Endometrial microvascular endothelial cells (primary cell): Measurements from ENCODE around the gene WDR36. TPM values are rescaled to one million over a fixed set of nuclear protein-coding genes. Genes with fewer than 3 reads are reported as not detected.

Experiments used
- in situ Hi-C: cut with HindIII; loops from 2 replicates; pipeline ENCODE4 v1.10.0; 2017; ENCODE audit warnings: low sequenced_read_pairs, low pct_unique_long_range_greater_than_20kb; ENCODE audit errors: inconsistent ontology term
- total RNA-seq: library from RNA; depleted of rRNA; stranded (reverse); fragments of >200 nt; gene quantifications from one replicate; pipeline ENCODE4 v1.2.3, GENCODE V29; 2015; ENCODE audit errors: inconsistent ontology term

The WDR36 gene
- total RNA-seq, 1 donor from 2014 or later, result 43.3 TPM

DNA sequence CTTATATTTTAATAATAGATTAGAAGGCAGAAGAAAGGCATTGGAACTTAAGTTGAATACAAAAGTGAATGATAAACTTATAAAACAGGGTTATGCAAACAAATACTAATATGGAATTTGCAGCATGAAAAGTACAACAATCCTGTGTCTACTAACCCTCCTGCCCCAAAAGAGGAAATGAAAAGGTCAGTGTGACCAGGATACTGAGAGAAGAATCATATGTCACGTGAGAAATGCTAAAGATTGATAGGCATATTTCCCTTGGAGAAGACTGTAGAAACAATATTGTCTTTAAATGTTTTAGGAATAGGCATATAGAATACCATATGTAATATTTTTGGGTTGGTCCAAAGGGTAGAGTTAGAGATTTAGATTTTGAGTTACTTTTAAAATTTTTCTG lies 3.8 kb downstream of the WDR36 start:
- in situ Hi-C loops, result no loop called here

DNA sequence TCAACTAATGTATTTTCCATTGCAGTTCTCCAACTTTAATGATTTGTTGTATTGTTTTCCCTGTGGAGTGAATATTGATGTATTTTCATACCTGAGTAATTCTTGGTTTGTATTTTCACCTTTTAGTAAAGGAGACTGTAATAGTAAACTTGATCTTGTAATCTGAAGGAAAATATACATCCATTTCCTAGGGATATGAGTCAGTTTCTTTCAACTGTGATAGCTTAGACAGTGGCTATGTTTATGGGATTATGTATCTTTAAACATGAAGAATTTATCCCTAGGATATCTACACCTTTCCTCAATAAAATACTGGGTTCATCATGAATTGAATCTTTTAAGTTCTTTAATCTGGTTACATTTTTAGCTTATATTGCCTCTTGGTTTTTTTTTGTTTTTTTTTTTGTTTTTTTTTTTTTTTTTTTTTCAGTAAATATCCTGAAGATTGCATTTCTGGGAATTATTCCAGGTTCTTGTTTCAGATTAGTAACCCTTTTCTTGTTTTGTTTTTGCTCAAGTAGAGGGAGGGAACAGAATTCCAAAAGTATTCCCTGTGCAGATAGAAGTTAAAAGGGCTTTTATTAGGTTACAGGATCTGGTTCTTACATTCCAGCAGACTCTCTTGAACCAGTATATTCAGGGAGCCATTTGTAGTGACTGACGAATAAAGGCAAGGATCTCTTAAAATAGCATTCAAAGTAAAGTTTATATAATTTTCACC lies 7.1 kb downstream of the WDR36 start:
- in situ Hi-C loops, result no loop called here

DNA sequence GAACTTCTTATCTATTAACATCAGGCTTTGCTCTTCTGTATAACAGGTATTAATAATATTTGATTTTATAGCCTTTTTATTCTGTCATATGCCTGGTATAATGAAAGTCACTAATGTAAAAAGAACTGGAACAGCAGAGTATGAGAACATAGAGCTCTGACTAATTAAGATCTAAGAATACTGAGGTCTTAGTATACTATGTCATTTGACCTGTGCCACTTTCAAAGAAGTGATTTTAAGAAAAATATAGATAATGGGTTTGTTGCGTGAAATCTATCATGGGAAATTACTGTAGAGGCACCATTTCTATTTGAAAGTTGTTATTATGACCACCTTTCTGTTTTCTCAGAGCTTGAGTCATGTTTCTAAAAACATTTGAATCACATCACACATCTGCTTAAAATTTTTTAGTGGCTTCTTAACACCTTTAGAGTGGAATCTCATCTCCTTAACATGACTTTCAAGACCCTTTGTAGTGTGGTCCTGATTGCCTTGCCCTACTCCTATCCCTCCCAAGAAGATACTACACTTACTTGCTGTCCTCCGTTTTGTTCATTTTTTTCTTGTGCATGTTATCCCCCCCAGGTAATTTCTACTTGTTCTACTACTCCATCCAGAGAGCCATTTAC lies 14.3 kb downstream of the WDR36 start:
- in situ Hi-C loops, result no loop called here

DNA sequence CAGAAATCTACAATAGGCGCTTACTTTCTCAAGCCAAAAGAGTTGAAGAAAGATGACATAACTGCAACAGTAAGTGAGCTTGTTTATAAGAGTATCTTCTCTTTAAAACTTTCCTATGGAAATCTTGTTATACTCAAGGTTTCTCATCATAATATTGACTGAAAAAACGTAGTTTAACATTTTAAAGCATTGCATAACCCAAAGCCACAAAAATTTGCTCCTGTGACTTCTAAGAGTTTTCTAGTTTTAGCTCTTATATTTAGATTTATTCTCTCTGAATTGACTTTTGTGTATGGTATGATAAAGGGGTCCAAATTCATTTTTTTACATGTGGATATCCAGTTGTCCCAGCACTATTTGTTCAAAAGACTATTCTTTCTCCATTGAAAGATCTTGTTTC lies 15.2 kb downstream of the WDR36 start:
- in situ Hi-C loops, result no loop called here

DNA sequence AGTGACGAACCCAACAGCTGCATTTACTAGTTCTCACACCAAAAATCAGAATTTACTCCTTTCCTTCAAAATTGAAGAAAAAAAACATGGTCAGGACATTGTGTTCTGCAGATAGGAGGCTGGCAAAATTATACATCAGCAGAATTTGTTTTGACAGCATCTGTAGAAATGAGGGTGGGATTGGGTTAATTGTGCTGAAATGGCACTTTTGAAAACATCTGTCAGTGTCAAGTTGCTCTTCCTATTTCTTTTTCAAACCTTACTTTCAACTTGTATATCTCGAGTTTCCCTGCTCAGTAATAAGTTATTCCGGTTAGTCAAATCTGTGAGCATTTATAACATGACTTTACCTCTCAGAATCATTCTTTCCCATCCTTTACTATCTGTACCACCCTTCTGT lies 19.8 kb downstream of the WDR36 start:
- in situ Hi-C loops, result no loop called here

DNA sequence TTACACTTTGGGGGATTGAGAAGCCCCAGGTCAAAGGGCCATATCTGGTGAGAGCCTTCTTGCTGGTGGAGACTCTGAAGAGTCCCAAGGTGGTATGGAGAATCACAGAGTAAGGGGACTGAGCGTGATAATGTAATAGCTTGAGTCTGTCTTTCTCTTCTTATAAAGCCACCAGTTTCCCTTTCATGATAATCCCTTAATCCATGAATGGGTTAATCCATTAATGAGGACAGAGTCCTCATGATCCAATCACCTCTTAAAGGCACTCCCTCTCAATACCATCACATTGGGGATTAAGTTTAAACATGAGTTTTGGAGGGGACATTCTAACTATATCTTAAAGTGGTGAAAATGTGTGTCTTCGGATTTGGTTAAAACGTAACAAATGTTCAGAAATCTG lies 21.5 kb downstream of the WDR36 start:
- in situ Hi-C loops, result no loop called here

DNA sequence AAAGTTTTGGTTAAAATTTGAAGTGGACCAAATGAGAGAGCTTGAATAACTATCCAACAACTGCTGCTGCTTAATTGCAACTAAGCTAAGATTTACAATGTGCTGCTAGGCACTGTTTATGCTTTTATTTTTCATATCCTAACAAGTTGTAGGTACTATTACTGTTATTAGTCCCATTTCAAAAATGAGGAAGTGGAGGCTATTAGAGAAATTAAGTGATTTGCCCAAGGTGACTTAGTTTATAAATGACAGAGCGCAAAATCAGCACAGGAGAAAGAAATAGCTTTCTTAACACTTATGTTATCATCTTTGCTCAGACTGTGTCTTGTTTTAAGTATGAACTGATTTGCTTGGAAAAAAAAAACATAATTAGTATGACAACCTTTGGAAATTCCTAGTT lies 23.1 kb downstream of the WDR36 start:
- in situ Hi-C loops, result no loop called here

DNA sequence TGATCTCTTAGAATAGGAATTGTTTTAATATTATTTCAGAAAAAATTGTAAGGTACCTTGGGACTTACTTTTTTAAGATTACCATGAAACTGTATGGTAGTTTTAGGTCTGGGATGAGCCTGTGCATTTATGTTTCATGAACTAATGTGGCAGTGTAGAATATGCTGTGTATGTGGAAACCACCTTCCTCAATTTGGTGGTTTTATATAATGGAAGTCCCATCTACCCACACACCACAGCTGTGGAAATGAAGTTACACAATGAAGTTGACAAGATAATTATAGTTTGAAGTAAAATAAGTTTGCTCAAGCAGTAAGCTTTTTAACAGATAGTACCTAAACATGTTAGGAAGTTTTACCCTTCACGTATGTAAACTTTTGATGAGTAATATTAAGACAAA lies 24.4 kb downstream of the WDR36 start:
- in situ Hi-C loops, result no loop called here

DNA sequence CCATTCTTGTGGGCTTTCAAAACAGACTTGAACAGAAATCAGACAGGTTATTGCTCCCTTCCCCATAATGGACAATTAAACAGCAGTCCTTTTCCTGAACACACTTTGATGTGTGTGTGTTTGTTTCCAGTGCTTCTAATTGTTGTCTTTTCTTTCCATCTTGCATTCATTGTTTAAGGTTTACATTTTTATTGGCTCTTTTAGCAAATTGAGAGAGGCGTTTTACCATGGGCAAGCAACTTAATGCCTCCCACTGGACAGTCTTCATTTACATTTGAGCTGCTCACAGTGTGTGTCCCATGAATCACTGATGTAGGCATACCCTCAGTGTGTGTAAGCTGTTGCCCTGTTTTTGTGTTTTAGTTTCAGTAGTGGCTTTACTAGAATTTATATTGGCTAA lies 25.0 kb downstream of the WDR36 start:
- in situ Hi-C loops, result no loop called here

DNA sequence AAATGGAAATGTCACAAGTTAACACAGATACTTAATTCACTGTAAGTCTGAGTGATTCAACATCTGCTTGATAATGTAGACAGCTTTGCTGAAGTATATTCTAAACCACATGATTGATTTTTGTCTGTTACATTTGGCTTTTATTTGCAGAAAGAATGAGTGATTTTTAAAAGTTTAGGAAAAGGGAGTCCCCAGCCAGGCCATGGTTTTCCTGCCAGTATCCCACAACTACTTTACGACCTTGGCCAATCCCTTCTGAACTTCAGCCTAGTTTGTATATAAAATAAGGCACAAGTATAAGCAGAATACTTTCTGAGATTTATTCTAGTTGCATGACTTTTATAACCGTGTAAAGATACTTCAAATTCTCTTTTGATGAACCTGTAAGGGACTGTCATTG lies 27.1 kb downstream of the WDR36 start:
- in situ Hi-C loops, result no loop called here

DNA sequence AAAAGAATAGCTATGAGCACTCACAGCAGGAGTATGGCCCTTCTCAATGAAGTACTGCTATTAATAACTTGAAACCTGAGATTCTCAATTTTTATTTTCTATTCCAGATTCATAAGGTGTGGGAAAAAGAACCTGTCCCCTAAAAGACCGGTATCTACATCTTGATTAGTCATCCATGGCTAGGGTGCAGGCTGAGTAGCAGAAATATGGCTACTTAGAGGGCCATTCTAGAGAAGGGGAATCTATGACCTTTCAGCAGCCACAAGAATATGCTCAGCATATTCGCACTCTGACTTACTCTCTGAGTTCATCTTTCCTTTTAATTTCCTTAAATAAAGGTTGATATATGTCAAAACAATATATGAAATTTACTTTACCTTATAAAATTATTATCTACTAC lies 27.7 kb downstream of the WDR36 start:
- in situ Hi-C loops, result no loop called here

DNA sequence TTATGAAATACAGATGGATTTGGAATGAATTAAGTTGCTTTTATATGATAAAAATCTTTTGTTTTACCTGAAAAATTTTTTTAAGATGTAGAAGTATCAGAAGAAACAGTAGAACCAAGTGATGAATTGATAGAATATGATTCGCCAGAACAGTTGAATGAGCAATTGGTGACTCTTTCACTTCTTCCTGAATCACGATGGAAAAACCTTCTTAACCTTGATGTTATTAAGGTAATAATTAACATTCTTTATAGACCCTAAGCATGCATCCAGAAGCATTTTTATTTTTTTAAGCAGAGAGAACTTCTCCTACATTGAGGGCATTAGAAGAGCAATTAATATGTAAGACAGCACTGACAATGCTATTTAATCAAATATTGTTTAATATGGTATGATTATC lies 28.8 kb downstream of the WDR36 start:
- in situ Hi-C loops, result no loop called here

DNA sequence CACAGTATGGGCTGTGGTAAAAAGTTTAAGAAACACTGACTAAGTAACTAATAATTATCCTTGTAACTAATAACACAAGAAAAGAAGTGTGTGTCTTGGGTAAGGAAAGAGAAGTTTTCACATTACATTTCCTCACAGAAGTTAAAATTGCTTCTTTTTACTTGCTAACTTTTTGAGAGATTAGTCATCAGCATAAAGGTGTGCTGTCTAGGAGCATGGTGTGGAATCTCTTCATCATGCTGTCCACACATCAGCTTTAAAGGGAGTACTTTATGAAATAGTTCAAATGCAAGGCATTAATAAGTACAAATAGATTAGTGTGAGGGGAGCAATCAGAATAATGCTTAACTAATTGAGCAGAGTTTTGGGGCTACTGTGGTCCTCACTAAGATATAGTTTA lies 29.8 kb downstream of the WDR36 start:
- in situ Hi-C loops, result no loop called here

DNA sequence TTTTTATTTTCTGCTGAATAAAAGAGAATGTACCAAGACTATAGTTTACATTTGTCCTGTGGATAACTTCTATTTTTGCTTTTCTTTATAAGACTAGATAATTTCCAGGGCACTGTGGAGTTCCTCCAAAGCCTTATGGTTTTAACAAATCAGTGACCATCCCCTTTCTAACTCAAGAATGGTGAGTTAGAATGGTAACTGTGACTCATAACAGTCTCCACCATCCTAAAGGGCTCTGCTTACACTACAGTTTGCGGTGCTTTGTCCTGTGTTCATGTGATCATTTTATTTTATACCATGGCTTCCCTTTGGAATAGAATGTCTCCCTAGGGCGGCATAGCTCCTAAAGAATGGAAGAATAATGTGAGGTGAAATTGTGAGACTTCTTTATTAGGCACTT lies 30.2 kb downstream of the WDR36 start:
- in situ Hi-C loops, result no loop called here

DNA sequence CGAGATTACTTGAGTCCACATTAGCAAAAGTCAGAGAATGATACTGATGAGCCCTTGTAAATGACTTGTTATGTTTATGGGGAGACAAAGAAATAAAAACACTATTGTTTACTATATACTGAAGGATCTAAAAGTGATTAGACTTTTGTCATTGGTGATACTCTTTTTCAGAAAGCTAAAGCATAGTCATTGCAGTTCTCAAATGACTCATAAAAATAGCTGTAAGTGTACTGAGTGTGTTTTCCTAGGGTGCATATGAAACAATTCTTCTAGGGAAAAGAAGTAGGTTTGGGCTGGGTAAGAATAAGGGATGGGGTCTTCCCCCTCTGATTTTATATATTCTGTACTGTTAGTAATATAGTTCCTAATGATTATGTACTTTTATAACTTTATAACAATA lies 32.6 kb downstream of the WDR36 start:
- in situ Hi-C loops, result no loop called here

DNA sequence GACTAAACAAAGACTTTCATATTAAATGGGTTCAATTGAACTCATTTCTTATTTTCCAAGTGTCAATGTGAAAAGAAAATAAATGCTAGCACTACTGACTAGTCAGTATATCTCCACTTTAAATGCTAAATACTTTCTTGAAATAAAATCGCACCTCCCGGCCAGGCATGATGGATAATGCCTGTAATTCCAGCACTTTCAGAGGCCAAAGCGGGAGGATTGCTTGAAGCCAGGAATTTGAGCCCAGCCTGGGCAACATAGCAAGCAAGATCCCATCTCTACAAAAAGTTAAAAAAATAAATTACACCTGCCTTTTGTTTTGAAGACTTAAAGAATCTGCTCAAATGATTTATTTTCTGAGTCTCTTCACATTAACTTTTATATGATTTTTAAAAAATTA lies 34.7 kb downstream of the WDR36 start:
- in situ Hi-C loops, result no loop called here

DNA sequence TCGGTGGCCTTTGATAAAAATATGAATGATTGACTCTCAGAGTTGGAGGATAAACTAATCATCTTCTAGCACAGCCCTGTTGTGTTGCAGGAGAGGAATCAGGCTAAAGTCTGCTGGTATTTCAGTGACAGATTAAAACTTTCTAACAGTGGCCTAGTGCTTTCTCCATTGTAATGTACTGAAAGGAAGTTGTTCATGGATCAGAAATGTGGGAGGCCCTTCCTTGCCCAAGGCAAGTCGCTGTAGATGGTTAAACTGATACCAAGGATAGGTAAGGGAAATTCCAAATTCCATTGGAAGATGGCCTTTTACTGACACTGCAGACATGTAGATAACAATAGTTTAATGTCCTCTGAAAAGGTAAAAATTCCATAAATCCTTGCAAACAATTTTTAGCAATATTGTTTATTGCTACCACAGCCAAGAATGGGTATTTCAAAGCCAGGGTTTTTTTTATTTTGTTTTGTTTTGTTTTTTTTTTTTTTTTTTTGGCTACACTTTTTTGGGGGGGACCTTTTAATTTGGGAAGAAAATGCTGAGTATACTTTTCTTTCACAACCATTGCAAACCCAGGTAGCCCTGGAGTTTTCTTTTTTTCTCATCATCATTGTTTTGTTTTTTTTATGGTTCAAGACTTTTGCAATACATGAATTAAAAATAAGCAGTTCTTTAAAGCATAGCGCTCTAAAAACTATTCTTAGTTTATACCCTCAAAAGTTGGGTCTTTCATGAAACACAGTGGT lies 35.5 kb downstream of the WDR36 start:
- in situ Hi-C loops, result no loop called here

DNA sequence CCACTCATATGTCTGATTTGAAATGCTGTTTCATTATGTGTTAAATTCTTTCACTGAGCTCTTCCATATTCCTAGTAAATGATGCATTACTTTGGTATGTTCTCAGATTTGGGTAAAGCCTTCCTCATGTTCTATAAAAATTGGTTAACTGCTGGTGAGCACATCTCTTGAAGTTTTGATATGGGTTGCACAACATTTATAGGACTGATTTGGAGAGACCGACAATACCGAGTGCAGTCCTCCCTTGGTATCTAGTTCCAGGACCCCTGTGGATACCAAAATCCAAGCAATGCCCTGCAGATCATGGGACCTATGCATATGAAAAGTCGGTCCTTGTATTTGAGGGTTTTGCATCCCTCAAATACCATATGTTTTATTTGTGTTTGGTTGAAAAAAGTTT lies 37.8 kb downstream of the WDR36 start:
- in situ Hi-C loops, result no loop called here

DNA sequence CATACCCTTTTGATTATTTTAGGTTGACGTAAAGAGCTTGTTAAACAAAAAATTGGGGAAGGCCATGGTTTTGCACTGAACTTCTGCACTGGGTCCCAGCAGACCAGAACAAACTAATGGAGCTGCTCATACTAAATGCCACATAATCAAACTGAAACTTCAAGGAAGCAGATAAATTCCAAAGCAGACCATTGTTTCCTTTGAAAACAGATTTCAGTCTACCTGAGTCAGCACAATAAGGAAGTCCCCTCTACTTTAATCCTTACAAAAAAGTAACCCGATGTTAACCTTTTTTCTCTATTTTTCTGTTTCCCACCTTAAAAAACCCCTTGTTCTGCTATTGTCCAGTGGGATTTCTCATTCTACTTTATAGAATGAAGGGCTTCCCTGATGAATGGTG lies 39.2 kb downstream of the WDR36 start:
- in situ Hi-C loops, result no loop called here

DNA sequence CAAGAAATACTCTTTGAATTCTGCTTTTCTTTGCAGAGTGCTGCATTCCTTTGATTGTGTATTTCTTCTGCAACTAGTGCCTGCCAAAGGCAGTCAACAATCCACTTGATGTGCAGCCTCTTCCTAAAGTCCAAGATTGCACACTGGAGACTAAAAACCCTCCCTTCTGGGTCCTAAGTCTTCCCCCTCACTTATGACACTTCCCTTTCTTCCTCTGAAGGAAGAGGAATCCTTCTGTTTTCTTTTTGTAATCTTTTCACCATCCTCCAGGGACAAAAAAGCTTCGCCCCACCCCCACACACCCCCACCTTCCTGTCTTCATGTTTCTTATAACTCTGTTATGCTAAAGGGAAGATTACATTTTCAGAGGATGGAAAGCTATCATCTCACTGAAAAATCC lies 39.9 kb downstream of the WDR36 start:
- in situ Hi-C loops, result no loop called here
